ENCODE results near the gene REXO4. TPM values are rescaled to one million over a fixed set of nuclear protein-coding genes. Genes with fewer than 3 reads are reported as not detected.

REXO4 gene
- total and polyA plus RNA-seq, 4 donors, result 7.4 to 12.1 (median 9.1) TPM

DNA sequence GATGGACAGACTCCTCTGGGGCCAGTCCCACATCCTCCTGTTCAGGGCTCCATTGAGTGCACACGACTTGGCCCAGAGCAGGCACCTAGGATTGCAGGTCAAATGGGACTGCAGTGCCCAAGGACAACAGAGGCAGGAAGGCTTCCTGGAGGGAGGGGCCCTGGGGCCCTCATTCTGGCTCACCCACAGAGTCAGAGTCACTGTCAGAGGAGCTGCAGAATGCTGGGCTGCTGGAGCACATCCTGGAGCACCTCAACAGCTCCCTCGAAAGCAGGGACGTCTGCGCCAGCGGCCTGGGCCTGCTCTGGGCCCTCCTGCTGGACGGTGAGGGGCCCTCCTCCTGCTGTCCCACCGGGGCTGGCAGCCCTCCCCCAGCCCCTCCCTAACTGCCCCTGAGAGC is 15.1 kb downstream of the REXO4 start:
- H3K27me3 ChIP-seq (ENCODE audit: control insufficient read depth in 4 of 4, insufficient read depth in 4 of 4, low read length in 3 of 4), result no peaks in the 10 kb centered on the region
- TF ChIP-seq EGR1 (IDR thresholded peaks at IDR 0.05; ENCODE audit: low read depth in 2 of 2), result no peak
- TF ChIP-seq SP1 (IDR thresholded peaks at IDR 0.05), result no peak
- TF ChIP-seq, protein P1, sequence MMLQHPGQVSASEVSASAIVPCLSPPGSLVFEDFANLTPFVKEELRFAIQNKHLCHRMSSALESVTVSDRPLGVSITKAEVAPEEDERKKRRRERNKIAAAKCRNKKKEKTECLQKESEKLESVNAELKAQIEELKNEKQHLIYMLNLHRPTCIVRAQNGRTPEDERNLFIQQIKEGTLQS (IDR thresholded peaks at IDR 0.05), result no peak
- TF ChIP-seq YY1 (IDR thresholded peaks at IDR 0.05), result no peak
- TF ChIP-seq FOXA1 (IDR thresholded peaks at IDR 0.05), result no peak
- no peak for TF ChIP-seq HNF4G (IDR thresholded peaks at IDR 0.05)
- no peak for TF ChIP-seq HNF4A (conservative IDR thresholded peaks at IDR 0.05)
- TF ChIP-seq, protein P2, sequence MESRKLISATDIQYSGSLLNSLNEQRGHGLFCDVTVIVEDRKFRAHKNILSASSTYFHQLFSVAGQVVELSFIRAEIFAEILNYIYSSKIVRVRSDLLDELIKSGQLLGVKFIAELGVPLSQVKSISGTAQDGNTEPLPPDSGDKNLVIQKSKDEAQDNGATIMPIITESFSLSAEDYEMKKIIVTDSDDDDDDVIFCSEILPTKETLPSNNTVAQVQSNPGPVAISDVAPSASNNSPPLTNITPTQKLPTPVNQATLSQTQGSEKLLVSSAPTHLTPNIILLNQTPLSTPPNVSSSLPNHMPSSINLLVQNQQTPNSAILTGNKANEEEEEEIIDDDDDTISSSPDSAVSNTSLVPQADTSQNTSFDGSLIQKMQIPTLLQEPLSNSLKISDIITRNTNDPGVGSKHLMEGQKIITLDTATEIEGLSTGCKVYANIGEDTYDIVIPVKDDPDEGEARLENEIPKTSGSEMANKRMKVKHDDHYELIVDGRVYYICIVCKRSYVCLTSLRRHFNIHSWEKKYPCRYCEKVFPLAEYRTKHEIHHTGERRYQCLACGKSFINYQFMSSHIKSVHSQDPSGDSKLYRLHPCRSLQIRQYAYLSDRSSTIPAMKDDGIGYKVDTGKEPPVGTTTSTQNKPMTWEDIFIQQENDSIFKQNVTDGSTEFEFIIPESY (IDR thresholded peaks at IDR 0.05), result no peak
- TF ChIP-seq, protein P3, sequence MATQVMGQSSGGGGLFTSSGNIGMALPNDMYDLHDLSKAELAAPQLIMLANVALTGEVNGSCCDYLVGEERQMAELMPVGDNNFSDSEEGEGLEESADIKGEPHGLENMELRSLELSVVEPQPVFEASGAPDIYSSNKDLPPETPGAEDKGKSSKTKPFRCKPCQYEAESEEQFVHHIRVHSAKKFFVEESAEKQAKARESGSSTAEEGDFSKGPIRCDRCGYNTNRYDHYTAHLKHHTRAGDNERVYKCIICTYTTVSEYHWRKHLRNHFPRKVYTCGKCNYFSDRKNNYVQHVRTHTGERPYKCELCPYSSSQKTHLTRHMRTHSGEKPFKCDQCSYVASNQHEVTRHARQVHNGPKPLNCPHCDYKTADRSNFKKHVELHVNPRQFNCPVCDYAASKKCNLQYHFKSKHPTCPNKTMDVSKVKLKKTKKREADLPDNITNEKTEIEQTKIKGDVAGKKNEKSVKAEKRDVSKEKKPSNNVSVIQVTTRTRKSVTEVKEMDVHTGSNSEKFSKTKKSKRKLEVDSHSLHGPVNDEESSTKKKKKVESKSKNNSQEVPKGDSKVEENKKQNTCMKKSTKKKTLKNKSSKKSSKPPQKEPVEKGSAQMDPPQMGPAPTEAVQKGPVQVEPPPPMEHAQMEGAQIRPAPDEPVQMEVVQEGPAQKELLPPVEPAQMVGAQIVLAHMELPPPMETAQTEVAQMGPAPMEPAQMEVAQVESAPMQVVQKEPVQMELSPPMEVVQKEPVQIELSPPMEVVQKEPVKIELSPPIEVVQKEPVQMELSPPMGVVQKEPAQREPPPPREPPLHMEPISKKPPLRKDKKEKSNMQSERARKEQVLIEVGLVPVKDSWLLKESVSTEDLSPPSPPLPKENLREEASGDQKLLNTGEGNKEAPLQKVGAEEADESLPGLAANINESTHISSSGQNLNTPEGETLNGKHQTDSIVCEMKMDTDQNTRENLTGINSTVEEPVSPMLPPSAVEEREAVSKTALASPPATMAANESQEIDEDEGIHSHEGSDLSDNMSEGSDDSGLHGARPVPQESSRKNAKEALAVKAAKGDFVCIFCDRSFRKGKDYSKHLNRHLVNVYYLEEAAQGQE (IDR thresholded peaks at IDR 0.05), result no peak
- no peak for TF ChIP-seq FOXA2 (IDR thresholded peaks at IDR 0.05)
- no peak for TF ChIP-seq GABPA (IDR thresholded peaks at IDR 0.05 in 1 of 2, conservative IDR thresholded peaks at IDR 0.05 in 1 of 2)
- TF ChIP-seq, protein P4, sequence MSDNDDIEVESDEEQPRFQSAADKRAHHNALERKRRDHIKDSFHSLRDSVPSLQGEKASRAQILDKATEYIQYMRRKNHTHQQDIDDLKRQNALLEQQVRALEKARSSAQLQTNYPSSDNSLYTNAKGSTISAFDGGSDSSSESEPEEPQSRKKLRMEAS (IDR thresholded peaks at IDR 0.05), result no peak
- no peak for TF ChIP-seq RAD21 (IDR thresholded peaks at IDR 0.05)
- TF ChIP-seq NR2F2 (IDR thresholded peaks at IDR 0.05), result no peak
- no peak for TF ChIP-seq RXRA (IDR thresholded peaks at IDR 0.05)
- TF ChIP-seq, protein P5, sequence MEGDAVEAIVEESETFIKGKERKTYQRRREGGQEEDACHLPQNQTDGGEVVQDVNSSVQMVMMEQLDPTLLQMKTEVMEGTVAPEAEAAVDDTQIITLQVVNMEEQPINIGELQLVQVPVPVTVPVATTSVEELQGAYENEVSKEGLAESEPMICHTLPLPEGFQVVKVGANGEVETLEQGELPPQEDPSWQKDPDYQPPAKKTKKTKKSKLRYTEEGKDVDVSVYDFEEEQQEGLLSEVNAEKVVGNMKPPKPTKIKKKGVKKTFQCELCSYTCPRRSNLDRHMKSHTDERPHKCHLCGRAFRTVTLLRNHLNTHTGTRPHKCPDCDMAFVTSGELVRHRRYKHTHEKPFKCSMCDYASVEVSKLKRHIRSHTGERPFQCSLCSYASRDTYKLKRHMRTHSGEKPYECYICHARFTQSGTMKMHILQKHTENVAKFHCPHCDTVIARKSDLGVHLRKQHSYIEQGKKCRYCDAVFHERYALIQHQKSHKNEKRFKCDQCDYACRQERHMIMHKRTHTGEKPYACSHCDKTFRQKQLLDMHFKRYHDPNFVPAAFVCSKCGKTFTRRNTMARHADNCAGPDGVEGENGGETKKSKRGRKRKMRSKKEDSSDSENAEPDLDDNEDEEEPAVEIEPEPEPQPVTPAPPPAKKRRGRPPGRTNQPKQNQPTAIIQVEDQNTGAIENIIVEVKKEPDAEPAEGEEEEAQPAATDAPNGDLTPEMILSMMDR (IDR thresholded peaks at IDR 0.05; ENCODE audit: low read depth, low read length, missing input control), result no peak
- no peak for TF ChIP-seq JUND (IDR thresholded peaks at IDR 0.05)
- no peak for TF ChIP-seq TAF1 (conservative IDR thresholded peaks at IDR 0.05)
- DNase-seq (ENCODE audit: low spot score), result no peak
- peaks cover 0 to 17% (median 9%) of the 10 kb centered on the region in 4 donors for H3K4me1 ChIP-seq (ENCODE audit: control insufficient read depth in 4 of 4, insufficient read depth in 4 of 4, low read length in 3 of 4)
- no peak overlapping the region for H3K27ac ChIP-seq (ENCODE audit: low read depth in 1 of 2, low read length in 2 of 2)
- H3K4me3 ChIP-seq (ENCODE audit: low read depth in 1 of 3, low read length in 3 of 3), result no peak overlapping the region
- no peaks in the 10 kb centered on the region for H3K9me3 ChIP-seq (ENCODE audit: control insufficient read depth in 4 of 4, low read length in 3 of 4)
- no peak overlapping the region for H3K9ac ChIP-seq (ENCODE audit: low read depth in 1 of 2, low read length in 2 of 2)
- H3K36me3 ChIP-seq (ENCODE audit: control insufficient read depth in 4 of 4, insufficient read depth in 3 of 4, low read depth in 1 of 4, low read length in 3 of 4), result peaks cover 0 to 7% (median 4%) of the 10 kb centered on the region in 4 donors
- WGBS, result 76% methylated on average over 7 of the region's 7 CpGs
